GM12878 (cell line): ENCODE results near the gene TMPRSS6.

Experiments used
- ATF7 ChIP-seq: fragments of 450-650 bp; IDR thresholded peaks from 2 replicates; pipeline ENCODE4 v1.6.1; 2016; ENCODE audit warnings: low read depth, mild to moderate bottlenecking
- EZH2 ChIP-seq: IDR thresholded peaks from 2 replicates; pipeline ENCODE4 v1.6.1; 2012; ENCODE audit warnings: low read depth, mild to moderate bottlenecking, control low read depth, inconsistent platforms, low read length, borderline replicate concordance; ENCODE audit not compliant: control insufficient read depth
- HDAC2 ChIP-seq: fragments of 200-600 bp; sonication (generic); IDR thresholded peaks from 2 replicates; pipeline ENCODE4 v1.6.1; 2017
- HDGF ChIP-seq: fragments of 450-650 bp; IDR thresholded peaks from 2 replicates; pipeline ENCODE4 v1.6.1; 2016; ENCODE audit warnings: antibody characterized with exemption
- JUND ChIP-seq: IDR thresholded peaks from 2 replicates; pipeline ENCODE4 v1.6.1; 2012; ENCODE audit warnings: low read depth, mild to moderate bottlenecking, low read length, improper control_type of control experiment, moderate library complexity
- MXI1 ChIP-seq: fragments of 150-350 bp; IDR thresholded peaks from 2 replicates; pipeline ENCODE4 v1.6.1; 2011; ENCODE audit warnings: low read depth, mild to moderate bottlenecking, inconsistent platforms, low read length, improper control_type of control experiment
- POLR2A ChIP-seq: IDR thresholded peaks from 2 replicates; pipeline ENCODE4 v1.6.1; 2011; ENCODE audit warnings: low read depth, mild to moderate bottlenecking, low read length
- RAD51 ChIP-seq: fragments of 450-650 bp; IDR thresholded peaks from 2 replicates; pipeline ENCODE4 v1.6.1; 2016; ENCODE audit warnings: moderate library complexity, mild to moderate bottlenecking, inconsistent platforms
- TF ChIP-seq, protein P1 (sequence below), 3 experiments: IDR thresholded peaks in 2 of 3; conservative IDR thresholded peaks in 1 of 3; 2 replicates each; pipeline ENCODE4 v1.5.1; 2011; ENCODE audit warnings: low read depth in 3 of 3, low read length in 3 of 3, mild to moderate bottlenecking in 3 of 3, control low read depth in 2 of 3, moderate library complexity in 2 of 3, inconsistent platforms in 1 of 3, mixed read lengths in 1 of 3; ENCODE audit not compliant: control insufficient read depth in 2 of 3, insufficient read depth in 1 of 3; ENCODE audit errors: extremely low read depth in 1 of 3
- TF ChIP-seq, protein P2 (sequence below): IDR thresholded peaks from 2 replicates; pipeline ENCODE4 v1.6.1; 2011; ENCODE audit warnings: low read depth, low read length, improper control_type of control experiment, borderline replicate concordance
- TF ChIP-seq, protein P3 (sequence below): IDR thresholded peaks from 2 replicates; pipeline ENCODE4 v1.6.1; 2012; ENCODE audit warnings: low read depth, low read length, improper control_type of control experiment
- TF ChIP-seq, protein P4 (sequence below): fragments of 450-650 bp; IDR thresholded peaks from 2 replicates; pipeline ENCODE4 v1.6.1; 2016; ENCODE audit warnings: mild to moderate bottlenecking

DNA sequence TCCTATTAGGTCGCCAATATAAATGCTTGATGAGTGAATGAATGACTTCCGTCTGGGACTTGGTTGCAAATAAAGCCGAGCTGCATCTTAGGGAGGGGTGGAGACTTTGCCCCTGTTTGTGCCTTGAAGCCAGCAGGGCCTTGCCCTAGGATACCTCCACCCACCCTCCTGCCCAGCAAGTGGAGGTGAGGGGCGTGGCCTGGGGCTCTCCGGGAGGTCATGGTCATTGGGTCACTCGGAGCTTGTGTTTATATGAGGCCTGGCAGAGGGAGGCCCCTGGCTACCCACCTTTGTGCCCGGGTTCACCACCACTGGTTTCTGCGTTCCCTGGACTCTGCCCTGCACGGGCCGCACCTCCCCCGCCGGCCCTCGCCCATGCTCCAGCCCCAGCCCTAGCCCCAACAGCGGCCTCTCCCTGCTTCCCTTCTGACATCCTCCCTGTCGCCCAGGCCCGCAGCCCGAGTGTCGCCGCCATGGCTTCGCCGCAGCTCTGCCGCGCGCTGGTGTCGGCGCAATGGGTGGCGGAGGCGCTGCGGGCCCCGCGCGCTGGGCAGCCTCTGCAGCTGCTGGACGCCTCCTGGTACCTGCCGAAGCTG is 85.7 kb downstream of the TMPRSS6 start:
- TF ChIP-seq, protein P1, sequence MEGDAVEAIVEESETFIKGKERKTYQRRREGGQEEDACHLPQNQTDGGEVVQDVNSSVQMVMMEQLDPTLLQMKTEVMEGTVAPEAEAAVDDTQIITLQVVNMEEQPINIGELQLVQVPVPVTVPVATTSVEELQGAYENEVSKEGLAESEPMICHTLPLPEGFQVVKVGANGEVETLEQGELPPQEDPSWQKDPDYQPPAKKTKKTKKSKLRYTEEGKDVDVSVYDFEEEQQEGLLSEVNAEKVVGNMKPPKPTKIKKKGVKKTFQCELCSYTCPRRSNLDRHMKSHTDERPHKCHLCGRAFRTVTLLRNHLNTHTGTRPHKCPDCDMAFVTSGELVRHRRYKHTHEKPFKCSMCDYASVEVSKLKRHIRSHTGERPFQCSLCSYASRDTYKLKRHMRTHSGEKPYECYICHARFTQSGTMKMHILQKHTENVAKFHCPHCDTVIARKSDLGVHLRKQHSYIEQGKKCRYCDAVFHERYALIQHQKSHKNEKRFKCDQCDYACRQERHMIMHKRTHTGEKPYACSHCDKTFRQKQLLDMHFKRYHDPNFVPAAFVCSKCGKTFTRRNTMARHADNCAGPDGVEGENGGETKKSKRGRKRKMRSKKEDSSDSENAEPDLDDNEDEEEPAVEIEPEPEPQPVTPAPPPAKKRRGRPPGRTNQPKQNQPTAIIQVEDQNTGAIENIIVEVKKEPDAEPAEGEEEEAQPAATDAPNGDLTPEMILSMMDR (IDR thresholded peaks at IDR 0.05 in 2 of 3, conservative IDR thresholded peaks at IDR 0.05 in 1 of 3; ENCODE audit: control insufficient read depth in 2 of 3, extremely low read depth in 1 of 3, insufficient read depth in 1 of 3, low read depth in 3 of 3, low read length in 3 of 3): no peak
- TF ChIP-seq, protein P2, sequence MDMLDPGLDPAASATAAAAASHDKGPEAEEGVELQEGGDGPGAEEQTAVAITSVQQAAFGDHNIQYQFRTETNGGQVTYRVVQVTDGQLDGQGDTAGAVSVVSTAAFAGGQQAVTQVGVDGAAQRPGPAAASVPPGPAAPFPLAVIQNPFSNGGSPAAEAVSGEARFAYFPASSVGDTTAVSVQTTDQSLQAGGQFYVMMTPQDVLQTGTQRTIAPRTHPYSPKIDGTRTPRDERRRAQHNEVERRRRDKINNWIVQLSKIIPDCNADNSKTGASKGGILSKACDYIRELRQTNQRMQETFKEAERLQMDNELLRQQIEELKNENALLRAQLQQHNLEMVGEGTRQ: no peak
- TF ChIP-seq POLR2A (no peak), ATF7 (no peak), HDAC2 (no peak), RAD51 (no peak), HDGF (no peak), MXI1 (no peak), EZH2 (no peak), JUND (no peak)
- TF ChIP-seq, protein P3, sequence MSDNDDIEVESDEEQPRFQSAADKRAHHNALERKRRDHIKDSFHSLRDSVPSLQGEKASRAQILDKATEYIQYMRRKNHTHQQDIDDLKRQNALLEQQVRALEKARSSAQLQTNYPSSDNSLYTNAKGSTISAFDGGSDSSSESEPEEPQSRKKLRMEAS: no peak
- TF ChIP-seq, protein P4, sequence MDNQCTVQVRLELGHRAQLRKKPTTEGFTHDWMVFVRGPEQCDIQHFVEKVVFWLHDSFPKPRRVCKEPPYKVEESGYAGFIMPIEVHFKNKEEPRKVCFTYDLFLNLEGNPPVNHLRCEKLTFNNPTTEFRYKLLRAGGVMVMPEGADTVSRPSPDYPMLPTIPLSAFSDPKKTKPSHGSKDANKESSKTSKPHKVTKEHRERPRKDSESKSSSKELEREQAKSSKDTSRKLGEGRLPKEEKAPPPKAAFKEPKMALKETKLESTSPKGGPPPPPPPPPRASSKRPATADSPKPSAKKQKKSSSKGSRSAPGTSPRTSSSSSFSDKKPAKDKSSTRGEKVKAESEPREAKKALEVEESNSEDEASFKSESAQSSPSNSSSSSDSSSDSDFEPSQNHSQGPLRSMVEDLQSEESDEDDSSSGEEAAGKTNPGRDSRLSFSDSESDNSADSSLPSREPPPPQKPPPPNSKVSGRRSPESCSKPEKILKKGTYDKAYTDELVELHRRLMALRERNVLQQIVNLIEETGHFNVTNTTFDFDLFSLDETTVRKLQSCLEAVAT: no peak
